Fibroblast of skin of back (primary cell): ENCODE measurements around the gene PLCD3.

Source experiments
- DNase-seq: peaks from one replicate; pipeline ENCODE4 v3.0.0-alpha.2; 2013

PLCD3 gene

GRCh38 chr17:45067637-45068036 is 64.7 kb downstream of the PLCD3 start:
- DNase-seq: no peak

GRCh38 chr17:45063198-45063597 is 69.1 kb downstream of the PLCD3 start:
- no peak for DNase-seq

GRCh38 chr17:45061606-45062205 is 70.6 kb downstream of the PLCD3 start:
- DNase-seq: no peak

GRCh38 chr17:45060797-45061605 is 71.3 kb downstream of the PLCD3 start, which contains the start of gene NMT1:
Gene NMT1, plus strand, starts transcription at chr17:45061317. Its CDS starts 13 bp downstream, at chr17:45061330.
- DNase-seq: peak; percentile 100

GRCh38 chr17:45060382-45060796 is 71.9 kb downstream of the PLCD3 start:
- DNase-seq: no peak
